Sigmoid colon (tissue), 7 donors: Measurements from ENCODE around the gene TIGD6. TPM values are rescaled to one million over a fixed set of nuclear protein-coding genes. Genes with fewer than 3 reads are reported as not detected.
A peak's percentile ranks its signal among the peaks of the same experiment; 100 is the strongest.

Experiments used
- DNase-seq: peaks from one replicate; pipeline ENCODE4 v3.0.0-alpha.2; 2019
- H3K27ac ChIP-seq, 4 donors: fragments of 200-600 bp; sonication (generic); one replicate each; pipeline ENCODE4 v1.5.1; 2016 to 2019; ENCODE audit warnings: mild to moderate bottlenecking in 1 of 4
- H3K27me3 ChIP-seq, 3 donors: fragments of 200-600 bp; sonication (generic); one replicate each; pipeline ENCODE4 v1.5.1; 2019; ENCODE audit warnings: mild to moderate bottlenecking in 1 of 3
- H3K36me3 ChIP-seq, 4 donors: fragments of 200-600 bp; sonication (generic); one replicate each; pipeline ENCODE4 v1.5.1; 2016 to 2019
- H3K4me1 ChIP-seq, 4 donors: fragments of 200-600 bp; sonication (generic); one replicate each; pipeline ENCODE4 v1.5.1; 2017 to 2019
- H3K4me3 ChIP-seq, 4 donors: fragments of 200-600 bp; sonication (generic); one replicate each; pipeline ENCODE4 v1.5.1; 2017 to 2019; ENCODE audit warnings: mild to moderate bottlenecking in 2 of 4, moderate library complexity in 1 of 4
- H3K9me3 ChIP-seq, 4 donors: fragments of 200-600 bp in 3 of 4; sonication (generic) in 3 of 4; one replicate each; pipeline versions ENCODE4 v1.5.1 to v1.6.1; 2013 to 2019
- EP300 ChIP-seq, 4 donors: sonication (generic); formaldehyde crosslinking; IDR thresholded peaks; one replicate each; pipeline ENCODE4 v1.6.1; 2017; ENCODE audit warnings: antibody characterized with exemption in 4 of 4
- POLR2A ChIP-seq, 2 donors: fragments of 450-650 bp; IDR thresholded peaks; one replicate each; pipeline ENCODE4 v1.6.1; 2016; ENCODE audit warnings: antibody characterized with exemption in 2 of 2, mild to moderate bottlenecking in 2 of 2, moderate library complexity in 2 of 2
- POLR2AphosphoS5 ChIP-seq, 4 donors: sonication (generic); formaldehyde crosslinking; IDR thresholded peaks; one replicate each; pipeline ENCODE4 v1.6.1; 2017; ENCODE audit warnings: antibody characterized with exemption in 4 of 4
- WGBS, 2 donors: extraction: QIAGEN DNeasy Blood & Tissue Kit; methylation state at CpG; one replicate each; pipeline ENCODE4 v1.1.7; 2013; 5-methylcytosine and 5-hydroxymethylcytosine counted together
- intact Hi-C: fragments of 100-400 bp; cut with DNase I; formaldehyde crosslinking; loops from one replicate; pipeline ENCODE4 v1.15.1; 2023
- polyA plus RNA-seq, 3 donors: library from polyadenylated mRNA; stranded (reverse); fragments of 200-250 nt; gene quantifications; one replicate each; pipeline ENCODE4 v1.2.3, GENCODE V29; 2013
- total RNA-seq, 4 donors: library from RNA; depleted of rRNA; stranded (reverse); fragments of >200 nt; gene quantifications; one replicate each; pipeline ENCODE4 v1.1.0, GENCODE V29; 2016
- TF ChIP-seq, protein P1 (sequence below), 4 experiments: fragments of 450-650 bp in 3 of 4; fragments of 200-600 bp in 1 of 4; IDR thresholded peaks; one replicate each; pipeline ENCODE4 v1.5.1; 2016 to 2019; ENCODE audit warnings: antibody characterized with exemption in 4 of 4, mild to moderate bottlenecking in 3 of 4, moderate library complexity in 2 of 4
- donor health status: healthy with polysubstance abuse.
- donor health status: Bipolar disorder and iron deficiency.
- donor health status: healthy.

The TIGD6 gene
- total and polyA plus RNA-seq, 7 donors, result 0.60 to 11.4 (median 2.4) TPM

DNA sequence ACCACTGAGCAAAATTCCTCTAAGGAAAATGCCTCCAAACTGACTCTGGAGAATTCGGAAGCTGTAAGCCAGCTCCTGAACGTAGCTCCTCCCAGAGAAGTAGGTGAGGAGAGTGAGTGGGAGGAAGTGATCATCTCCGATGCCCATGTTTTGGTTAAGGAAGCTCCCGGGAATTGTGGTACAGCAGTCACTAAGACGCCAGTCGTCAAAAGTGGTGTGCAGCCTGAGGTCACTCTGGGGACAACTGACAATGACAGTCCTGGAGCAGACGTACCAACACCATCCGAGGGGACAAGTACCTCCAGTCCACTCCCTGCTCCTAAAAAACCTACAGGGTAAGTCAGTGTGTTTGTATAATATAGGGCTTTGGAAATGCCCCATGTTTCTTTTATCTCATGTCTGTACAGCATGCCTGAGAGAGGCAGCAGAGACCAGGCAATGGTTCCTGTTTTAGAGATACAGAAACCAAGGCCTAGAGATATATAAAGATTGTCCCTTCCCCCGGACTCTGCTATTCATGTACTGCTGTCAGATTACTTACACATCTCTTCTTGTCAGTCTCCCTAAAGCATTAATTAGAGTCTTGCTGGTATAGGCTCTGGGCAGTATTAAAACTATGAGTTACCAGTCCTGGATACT, 24.0 kb upstream of the TIGD6 start:
- TF ChIP-seq, protein P1, sequence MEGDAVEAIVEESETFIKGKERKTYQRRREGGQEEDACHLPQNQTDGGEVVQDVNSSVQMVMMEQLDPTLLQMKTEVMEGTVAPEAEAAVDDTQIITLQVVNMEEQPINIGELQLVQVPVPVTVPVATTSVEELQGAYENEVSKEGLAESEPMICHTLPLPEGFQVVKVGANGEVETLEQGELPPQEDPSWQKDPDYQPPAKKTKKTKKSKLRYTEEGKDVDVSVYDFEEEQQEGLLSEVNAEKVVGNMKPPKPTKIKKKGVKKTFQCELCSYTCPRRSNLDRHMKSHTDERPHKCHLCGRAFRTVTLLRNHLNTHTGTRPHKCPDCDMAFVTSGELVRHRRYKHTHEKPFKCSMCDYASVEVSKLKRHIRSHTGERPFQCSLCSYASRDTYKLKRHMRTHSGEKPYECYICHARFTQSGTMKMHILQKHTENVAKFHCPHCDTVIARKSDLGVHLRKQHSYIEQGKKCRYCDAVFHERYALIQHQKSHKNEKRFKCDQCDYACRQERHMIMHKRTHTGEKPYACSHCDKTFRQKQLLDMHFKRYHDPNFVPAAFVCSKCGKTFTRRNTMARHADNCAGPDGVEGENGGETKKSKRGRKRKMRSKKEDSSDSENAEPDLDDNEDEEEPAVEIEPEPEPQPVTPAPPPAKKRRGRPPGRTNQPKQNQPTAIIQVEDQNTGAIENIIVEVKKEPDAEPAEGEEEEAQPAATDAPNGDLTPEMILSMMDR (IDR thresholded peaks at IDR 0.05), result no peak
- TF ChIP-seq POLR2A (IDR thresholded peaks at IDR 0.05), result no peak
- TF ChIP-seq POLR2AphosphoS5 (IDR thresholded peaks at IDR 0.05), result no peak
- no peak for TF ChIP-seq EP300 (IDR thresholded peaks at IDR 0.05)
- peak overlapping the region in 1 of 4 donors; percentile 10 for H3K27ac ChIP-seq
- no peaks in the 10 kb centered on the region for H3K9me3 ChIP-seq
- H3K27me3 ChIP-seq, result no peaks in the 10 kb centered on the region
- intact Hi-C loops, result no loop called here
- 82 to 91% methylated on average over 9 of the region's 9 CpGs for WGBS, 2 donors
- H3K4me1 ChIP-seq, result peaks cover 0 to 15% (median 13%) of the 10 kb centered on the region in 4 donors
- no peak overlapping the region for H3K4me3 ChIP-seq
- no peak for DNase-seq
- H3K36me3 ChIP-seq, result peaks cover 7 to 97% (median 44%) of the 10 kb centered on the region in 4 donors

DNA sequence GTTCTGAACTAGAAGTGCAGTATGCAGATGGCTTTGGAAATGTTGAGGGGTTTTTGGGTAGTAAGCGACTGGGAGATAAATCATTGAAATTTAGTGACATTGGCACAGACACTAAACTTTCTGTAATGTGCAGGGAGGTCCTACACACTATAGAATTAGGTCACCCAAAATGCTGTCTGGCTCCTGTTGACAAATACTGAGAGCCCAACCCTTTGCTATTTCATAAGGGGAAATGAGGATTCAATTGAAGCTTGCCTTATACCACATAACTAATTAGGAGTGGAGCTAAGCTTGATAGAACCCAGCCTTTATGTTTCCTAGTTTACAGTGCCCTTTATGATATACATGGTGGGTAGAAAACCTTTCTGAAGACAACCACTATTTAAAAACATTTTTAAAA, 22.7 kb upstream of the TIGD6 start:
- TF ChIP-seq, protein P1 (IDR thresholded peaks at IDR 0.05), result no peak
- TF ChIP-seq EP300 (IDR thresholded peaks at IDR 0.05) (no peak), POLR2AphosphoS5 (IDR thresholded peaks at IDR 0.05) (no peak)
- WGBS, 2 donors, result 88 to 96% methylated on average over 1 of the region's 1 CpG
- H3K36me3 ChIP-seq, result peaks cover 11 to 99% (median 49%) of the 10 kb centered on the region in 4 donors

DNA sequence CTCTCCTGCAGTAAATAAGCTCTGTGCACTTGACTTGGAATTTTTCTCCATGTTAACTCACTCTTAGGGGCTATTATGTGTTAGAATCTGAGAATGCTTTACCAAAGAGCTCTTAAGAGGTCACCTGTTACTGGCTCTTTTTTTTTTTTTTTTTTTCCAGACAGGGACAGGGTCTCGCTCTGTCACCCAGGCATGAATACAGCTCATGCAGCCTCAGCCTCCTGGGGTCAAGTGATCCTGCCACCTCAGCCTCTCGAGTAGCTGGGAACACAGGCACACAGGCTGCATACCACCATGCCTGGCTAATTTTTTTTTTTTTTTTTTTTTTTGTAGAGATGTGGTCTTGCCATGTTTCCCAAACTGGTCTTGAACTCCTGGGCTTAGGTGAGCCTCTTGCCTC, 22.2 kb upstream of the TIGD6 start:
- Histone ChIP-seq H3K4me3 (no peak overlapping the region), H3K36me3 (peaks cover 11 to 99% (median 45%) of the 10 kb centered on the region in 4 donors), H3K27me3 (no peaks in the 10 kb centered on the region), H3K9me3 (no peaks in the 10 kb centered on the region), H3K4me1 (peaks cover 0 to 15% (median 13%) of the 10 kb centered on the region in 4 donors), H3K27ac (peak overlapping the region in 3 of 4 donors; percentile 46 to 65 (median 49))
- DNase-seq, result no peak
- 94 to 95% methylated on average over 2 of the region's 2 CpGs for WGBS, 2 donors
- intact Hi-C loops, result no loop called here
- TF ChIP-seq, protein P1 (IDR thresholded peaks at IDR 0.05), result no peak
- TF ChIP-seq POLR2A (IDR thresholded peaks at IDR 0.05), result no peak

More for the DNA sequence above, 22.7 kb upstream of the TIGD6 start:
- DNase-seq, result no peak
- H3K9me3 ChIP-seq, result no peaks in the 10 kb centered on the region
- H3K27ac ChIP-seq, result peak overlapping the region in 1 of 4 donors; percentile 8
- H3K4me3 ChIP-seq, result no peak overlapping the region
- intact Hi-C loops, result no loop called here
- H3K27me3 ChIP-seq, result no peaks in the 10 kb centered on the region
- H3K4me1 ChIP-seq, result peaks cover 0 to 15% (median 13%) of the 10 kb centered on the region in 4 donors

DNA sequence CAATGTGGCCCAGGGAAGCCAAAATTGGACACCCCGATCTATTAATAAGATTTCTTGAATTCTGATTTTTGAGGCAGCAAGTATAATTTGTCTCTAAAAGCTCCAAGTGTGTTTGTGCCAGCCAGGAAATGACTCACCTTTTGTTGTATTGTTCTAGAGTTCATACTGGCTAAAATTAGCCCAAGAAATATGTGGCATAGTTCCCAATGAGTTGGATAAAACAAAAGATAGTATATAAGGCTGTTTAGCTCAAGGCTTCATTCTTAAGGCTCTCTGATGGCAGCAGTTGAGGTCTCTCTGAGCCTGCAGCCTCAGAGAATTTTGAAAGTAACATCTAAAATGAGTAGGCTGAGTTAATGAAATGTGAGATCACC, 21.7 kb upstream of the TIGD6 start:
- no peak for TF ChIP-seq EP300 (IDR thresholded peaks at IDR 0.05)
- no peak for TF ChIP-seq POLR2AphosphoS5 (IDR thresholded peaks at IDR 0.05)
- TF ChIP-seq, protein P1 (IDR thresholded peaks at IDR 0.05), result no peak
- no peak for TF ChIP-seq POLR2A (IDR thresholded peaks at IDR 0.05)
- intact Hi-C loops, result no loop called here
- 92 to 94% methylated on average over 1 of the region's 1 CpG for WGBS, 2 donors
- H3K4me3 ChIP-seq, result no peak overlapping the region
- H3K9me3 ChIP-seq, result no peaks in the 10 kb centered on the region
- peaks cover 11 to 94% (median 40%) of the 10 kb centered on the region in 4 donors for H3K36me3 ChIP-seq
- H3K27ac ChIP-seq, result peak overlapping the region; percentile 14 to 65 (median 48)
- H3K4me1 ChIP-seq, result peaks cover 0 to 15% (median 13%) of the 10 kb centered on the region in 4 donors
- no peaks in the 10 kb centered on the region for H3K27me3 ChIP-seq
- no peak for DNase-seq
